MM.1S (cell line): ENCODE results near the gene SEC14L2.

Source experiments
- EZH2 ChIP-seq: fragments of 300-600 bp; sonication (generic); optimal IDR thresholded peaks from 2 replicates; pipeline ENCODE3; 2017; ENCODE audit warnings: low read depth, mild to moderate bottlenecking, antibody characterized with exemption, low read length, mixed read lengths
- EZH2phosphoT487 ChIP-seq: fragments of 300-600 bp; sonication (generic); IDR thresholded peaks from 2 replicates; pipeline ENCODE4 v1.6.1; 2018; ENCODE audit warnings: antibody characterized with exemption, low read length
- TF ChIP-seq, protein P1 (sequence below): fragments of 300-600 bp; sonication (generic); IDR thresholded peaks from 2 replicates; pipeline ENCODE4 v1.5.1; 2016; ENCODE audit warnings: antibody characterized with exemption, low read length, mixed read lengths

DNA sequence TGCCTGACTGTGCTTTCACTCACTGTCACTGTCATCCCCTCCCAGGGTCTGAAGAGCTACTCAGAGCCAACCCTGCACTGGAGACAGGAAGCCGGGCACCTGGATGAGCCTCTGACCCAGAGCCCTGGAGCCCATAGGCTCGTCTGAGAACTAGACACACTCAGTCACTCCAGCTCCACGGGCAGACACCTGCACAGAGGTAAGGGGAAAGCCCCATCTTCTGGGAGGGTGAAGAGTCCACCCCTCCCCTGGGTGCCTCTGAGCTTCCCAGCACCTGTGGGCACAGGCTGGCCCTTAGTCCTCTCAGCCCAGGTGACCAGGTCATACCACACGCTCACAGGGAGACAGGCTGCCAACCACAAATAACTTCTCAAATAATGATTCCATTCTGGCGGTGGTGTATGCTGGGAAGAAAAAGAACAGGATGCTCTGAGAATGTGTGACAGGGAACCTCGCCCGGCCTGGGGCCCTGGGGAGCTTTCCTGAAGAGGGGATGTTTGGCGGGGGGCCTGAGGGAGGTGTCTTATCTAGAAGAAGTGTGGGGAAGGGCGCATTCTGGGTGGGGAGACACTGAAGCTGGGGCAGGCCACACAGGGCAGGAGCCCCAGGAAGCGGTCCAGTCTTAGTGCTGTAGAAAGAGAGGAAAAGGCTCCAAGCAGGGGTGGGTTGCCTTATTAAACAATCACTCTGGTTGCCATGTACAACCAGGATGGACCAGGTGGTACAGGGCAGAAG lies 34.7 kb upstream of the SEC14L2 start:
- TF ChIP-seq, protein P1, sequence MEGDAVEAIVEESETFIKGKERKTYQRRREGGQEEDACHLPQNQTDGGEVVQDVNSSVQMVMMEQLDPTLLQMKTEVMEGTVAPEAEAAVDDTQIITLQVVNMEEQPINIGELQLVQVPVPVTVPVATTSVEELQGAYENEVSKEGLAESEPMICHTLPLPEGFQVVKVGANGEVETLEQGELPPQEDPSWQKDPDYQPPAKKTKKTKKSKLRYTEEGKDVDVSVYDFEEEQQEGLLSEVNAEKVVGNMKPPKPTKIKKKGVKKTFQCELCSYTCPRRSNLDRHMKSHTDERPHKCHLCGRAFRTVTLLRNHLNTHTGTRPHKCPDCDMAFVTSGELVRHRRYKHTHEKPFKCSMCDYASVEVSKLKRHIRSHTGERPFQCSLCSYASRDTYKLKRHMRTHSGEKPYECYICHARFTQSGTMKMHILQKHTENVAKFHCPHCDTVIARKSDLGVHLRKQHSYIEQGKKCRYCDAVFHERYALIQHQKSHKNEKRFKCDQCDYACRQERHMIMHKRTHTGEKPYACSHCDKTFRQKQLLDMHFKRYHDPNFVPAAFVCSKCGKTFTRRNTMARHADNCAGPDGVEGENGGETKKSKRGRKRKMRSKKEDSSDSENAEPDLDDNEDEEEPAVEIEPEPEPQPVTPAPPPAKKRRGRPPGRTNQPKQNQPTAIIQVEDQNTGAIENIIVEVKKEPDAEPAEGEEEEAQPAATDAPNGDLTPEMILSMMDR = no peak
- TF ChIP-seq EZH2phosphoT487 = no peak
- TF ChIP-seq EZH2 = no peak
